ENCODE data around the gene GATA5.
"Not testable (repeated sequence)": the region's sequence is repeated elsewhere in the genome, so short reads cannot be mapped to it uniquely, and the experiment has no call there.

The GATA5 gene

GRCh38 chr20:62427172-62428001 is 48.4 kb downstream of the GATA5 start, which contains the start of gene RBBP8NL:
RBBP8NL (minus strand) TSS chr20:62427539; CDS start chr20:62419647, 7,892 bp downstream.
- DNase-seq = no peak

DNA sequence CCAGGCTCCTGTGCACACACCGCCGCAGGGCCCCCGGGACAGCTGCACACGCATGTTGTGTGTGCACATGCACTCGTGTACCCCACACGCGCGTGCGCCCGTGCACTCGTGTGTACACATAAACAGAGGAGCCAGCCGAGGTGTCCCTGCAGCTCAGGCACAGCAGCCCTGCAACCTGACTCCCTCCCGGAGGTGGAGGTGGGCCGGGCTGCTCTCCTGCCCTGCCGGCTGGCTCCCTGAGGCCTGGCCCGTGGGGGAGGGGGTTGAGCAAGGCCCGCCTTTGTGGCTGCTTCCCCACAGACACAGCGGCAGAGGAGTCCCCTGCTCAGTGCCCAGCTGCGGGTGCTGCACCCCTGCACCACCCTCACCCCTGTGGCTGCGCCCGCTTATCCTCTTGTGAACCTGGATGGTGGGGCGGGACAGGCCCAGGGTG is 49.1 kb downstream of the GATA5 start:
- DNase-seq = no peak

- not testable (repeated sequence) for DNase-seq
These were observed 49.8 kb downstream of the GATA5 start for GRCh38 chr20:62426059-62426348.

DNA sequence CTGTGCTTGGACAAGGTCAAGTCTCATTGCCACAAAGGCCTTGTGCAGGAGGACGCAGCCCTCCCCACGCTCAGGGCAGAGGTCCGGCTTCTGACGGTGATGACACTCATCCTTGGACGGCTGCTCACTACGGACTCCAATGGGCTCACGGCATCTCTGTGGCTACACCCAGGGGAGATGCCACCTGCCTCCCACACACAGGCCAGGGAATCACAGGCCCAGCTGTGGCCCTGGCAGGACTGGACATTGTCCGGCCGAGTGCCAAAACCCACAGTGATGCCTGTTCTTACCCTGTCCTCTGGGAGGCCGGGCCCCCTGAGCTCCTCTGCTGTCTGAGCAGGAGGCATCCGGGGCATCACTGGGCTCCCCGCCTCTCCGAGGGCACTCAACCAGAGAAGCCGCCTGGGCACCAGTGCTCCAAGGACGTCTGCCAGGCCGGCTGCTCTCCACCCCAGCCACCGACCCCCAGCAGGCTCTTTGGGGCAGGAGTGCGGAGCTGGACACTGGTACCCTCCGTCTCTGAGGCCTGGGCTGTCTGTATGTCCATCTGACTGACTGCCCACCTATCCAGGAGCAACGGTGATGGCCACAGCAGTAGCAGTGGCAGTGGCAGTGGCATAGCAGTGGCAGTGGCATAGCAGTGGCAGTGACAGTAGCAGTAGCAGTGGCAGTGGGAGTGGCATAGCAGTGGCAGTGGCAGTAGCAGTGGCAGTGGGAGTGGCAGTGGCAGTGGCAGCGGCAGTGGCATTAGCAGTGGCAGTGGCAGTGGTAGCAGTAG is 50.3 kb downstream of the GATA5 start:
- DNase-seq = no peak

- DNase-seq = no peak
These were observed 51.3 kb downstream of the GATA5 start for GRCh38 chr20:62424249-62425107.

- DNase-seq = no peak
These were observed 52.5 kb downstream of the GATA5 start for GRCh38 chr20:62423326-62423706.

DNA sequence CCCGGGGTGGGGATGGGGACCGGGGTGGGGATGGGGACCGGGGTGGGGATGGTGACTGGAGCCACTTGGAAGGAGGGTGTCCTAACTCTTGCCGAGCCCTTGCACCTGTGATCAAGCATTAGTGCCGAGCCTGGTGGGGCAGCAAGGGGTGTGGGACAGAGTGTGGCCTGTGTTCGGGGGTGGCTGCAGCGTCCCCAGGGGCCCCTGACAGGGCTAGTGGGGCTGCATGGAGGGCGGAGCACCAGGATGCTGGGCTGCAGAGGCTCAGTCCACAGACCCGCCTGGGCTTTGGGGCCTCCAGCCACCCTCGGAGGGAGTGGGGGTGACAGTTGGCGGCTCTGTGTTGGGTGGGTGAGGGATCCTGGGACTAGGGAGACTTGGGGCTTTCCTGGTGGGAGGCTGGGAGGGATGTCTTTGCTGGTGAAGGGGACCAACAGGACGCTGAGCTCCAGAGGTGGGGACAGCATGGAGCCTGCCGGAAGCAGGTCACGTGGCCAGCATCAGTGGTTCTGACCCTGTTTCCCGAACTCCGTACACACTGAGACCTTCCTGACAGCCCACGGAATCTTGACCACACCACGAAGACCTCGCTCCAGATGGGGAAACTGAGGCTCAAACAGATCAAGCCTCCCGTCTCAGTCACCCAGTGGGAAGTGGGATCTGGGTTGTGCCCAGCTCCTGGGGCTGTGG is 53.0 kb downstream of the GATA5 start:
- DNase-seq = no peak

DNA sequence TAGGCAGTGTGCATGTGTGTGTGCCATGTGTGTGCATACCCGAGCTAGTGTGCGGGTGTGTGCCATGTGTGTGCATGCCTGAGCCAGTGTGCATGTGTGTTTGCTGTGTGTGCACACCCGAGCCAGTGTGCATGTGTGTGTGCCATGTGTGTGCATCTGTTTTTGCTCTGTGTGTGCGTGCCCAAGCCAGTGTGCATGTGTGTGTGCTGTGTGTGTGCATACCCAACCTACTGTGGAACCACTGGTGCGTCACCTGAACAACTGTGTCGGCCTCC is 54.1 kb downstream of the GATA5 start:
- no peak for DNase-seq

- DNase-seq = no peak
These were observed 54.7 kb downstream of the GATA5 start for GRCh38 chr20:62420846-62421715.

DNA sequence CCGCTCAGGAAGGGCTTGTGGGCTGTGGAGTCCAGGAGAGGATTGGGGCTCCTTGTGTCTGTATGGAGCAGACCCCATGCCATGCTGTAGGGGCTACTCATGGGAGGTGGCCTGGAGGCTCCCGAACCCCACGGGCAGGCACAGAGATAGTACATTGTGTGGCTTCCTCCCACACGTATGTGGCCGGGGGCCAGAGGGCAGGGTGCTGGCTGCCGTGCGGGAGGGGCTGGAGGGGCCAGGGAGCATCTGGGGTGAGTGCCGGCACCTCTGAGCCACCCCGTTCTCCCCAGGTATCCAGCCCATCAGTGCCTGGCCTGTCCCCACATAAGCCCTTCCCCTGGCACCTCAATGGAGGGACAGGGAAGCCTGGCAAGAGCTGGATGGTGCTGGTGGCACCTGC is 56.0 kb downstream of the GATA5 start:
- no peak for DNase-seq

GRCh38 chr20:62418709-62419487 is 56.9 kb downstream of the GATA5 start:
- DNase-seq = no peak

- DNase-seq = no peak
These were observed 57.6 kb downstream of the GATA5 start for GRCh38 chr20:62417981-62418708.

DNA sequence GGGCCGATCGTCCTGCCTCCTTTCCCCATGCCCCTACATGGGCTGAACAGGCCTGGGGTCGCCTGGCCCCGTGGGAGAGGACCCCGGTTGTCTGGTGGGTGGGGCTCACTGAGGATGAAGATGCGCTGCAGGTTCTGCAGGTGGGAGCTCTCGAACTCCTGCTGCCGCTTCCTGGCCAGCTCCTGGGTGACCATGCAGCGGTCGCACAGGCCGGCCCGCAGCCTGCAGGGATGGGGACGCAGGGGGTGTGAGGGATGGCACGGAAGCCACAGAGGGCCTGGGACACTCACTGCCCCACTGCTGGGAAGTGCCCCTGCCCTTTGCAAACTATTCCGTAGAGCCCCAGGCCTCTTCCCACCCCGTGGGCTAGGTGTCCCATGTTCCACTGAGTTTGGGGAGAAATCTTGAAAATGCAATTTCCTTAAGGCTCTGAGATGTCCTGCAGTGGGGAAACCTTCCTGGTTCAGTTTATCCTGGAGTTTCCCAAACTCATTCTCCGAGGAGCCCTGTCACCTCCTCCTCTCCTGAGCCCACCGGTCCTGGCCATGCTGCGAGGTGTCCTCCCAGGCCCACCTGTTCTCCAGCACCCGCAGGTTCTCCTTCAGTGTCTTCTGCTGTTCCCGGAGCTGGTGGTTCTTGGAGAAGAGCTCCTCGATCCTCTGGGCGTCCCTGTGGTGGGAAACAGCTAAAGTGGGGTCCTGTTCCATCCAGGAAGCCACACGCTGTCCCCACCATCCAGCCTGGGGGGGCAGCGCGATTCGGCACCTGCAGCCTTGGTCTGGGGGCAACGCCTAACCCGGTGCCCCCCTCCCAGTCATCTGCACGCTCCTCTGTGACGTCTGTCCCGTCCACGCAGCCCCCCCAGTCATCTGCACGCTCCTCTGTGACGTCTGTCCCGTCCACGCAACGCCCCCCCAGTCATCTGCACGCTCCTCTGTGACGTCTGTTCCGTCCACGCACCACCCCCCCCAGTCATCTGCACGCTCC is 58.9 kb downstream of the GATA5 start:
- no peak for DNase-seq

GRCh38 chr20:62415354-62416111 is 60.3 kb downstream of the GATA5 start:
- no peak for DNase-seq

- no peak for DNase-seq
These were observed 61.8 kb downstream of the GATA5 start for GRCh38 chr20:62413896-62414481.

Data from activated CD4-positive, alpha-beta T cell treated with anti-CD3 and anti-CD28 coated beads, Interleukin-2, amount 50 U/mL, for 48 hours (primary cell).